ENCODE data around the gene MGMT. TPM values are rescaled to one million over a fixed set of nuclear protein-coding genes. Genes with fewer than 3 reads are reported as not detected.

MGMT gene
- total and polyA plus RNA-seq, 2 of the 4 experiments (the other 2 are of a cell fraction), result 11.5 to 17.8 TPM

- dilution Hi-C loops (cut with HindIII; ENCODE audit: low sequenced_read_pairs, unreplicated experiment), result no loop called here
Measured at GRCh38 chr10:129536336-129536735, 69.3 kb downstream of the MGMT start.

More at GRCh38 chr10:129536336-129536735, 69.3 kb downstream of the MGMT start:
- H4K8ac ChIP-seq (ENCODE audit: low read depth in 2 of 2, low read length in 2 of 2), result no peak overlapping the region
- no peak overlapping the region for H3K18ac ChIP-seq (ENCODE audit: low read depth, low read length)
- no peak overlapping the region for H3K4me3 ChIP-seq (ENCODE audit: insufficient read depth, low read depth, low read length)
- H3K9me3 ChIP-seq (ENCODE audit: control insufficient read depth, insufficient read depth, low read length), result no peaks in the 10 kb centered on the region
- H4K91ac ChIP-seq (ENCODE audit: insufficient read depth, low read depth, low read length), result no peak overlapping the region
- CTCF ChIA-PET, result no interaction called here
- H4K20me1 ChIP-seq (ENCODE audit: insufficient read depth, low read length), result no peaks in the 10 kb centered on the region
- no peak overlapping the region for H2BK5ac ChIP-seq (ENCODE audit: low read depth, low read length, poor library complexity, severe bottlenecking)
- H2BK20ac ChIP-seq (ENCODE audit: low read depth, low read length), result no peak overlapping the region
- peaks cover 10% of the 10 kb centered on the region for H3K4me1 ChIP-seq (ENCODE audit: control insufficient read depth, insufficient read depth, low read length)
- no peak overlapping the region for H2AK5ac ChIP-seq (ENCODE audit: low read depth, low read length)
- H3K79me1 ChIP-seq (ENCODE audit: low read depth in 1 of 2, low read length in 2 of 2), result peaks cover 4 to 12% of the 10 kb centered on the region in 2 experiments; a peak in 2 of 4 replicates
- no peak overlapping the region for H3K23ac ChIP-seq (ENCODE audit: low read depth, low read length)
- no peak overlapping the region for H4K5ac ChIP-seq (ENCODE audit: low read depth, low read length)
- no peak overlapping the region for H2BK15ac ChIP-seq (ENCODE audit: low read depth, low read length)
- ATAC-seq (ENCODE audit: low read depth) (no peak), DNase-seq (no peak)
- POLR2A ChIA-PET (ENCODE audit: unreplicated experiment), result no interaction called here
- intact Hi-C loops (cut with micrococcal nuclease) (no loop called here), in situ Hi-C loops (cut with MboI; ENCODE audit: low sequenced_read_pairs) (no loop called here)
- TF ChIP-seq MAFK (IDR thresholded peaks at IDR 0.05; ENCODE audit: low read depth, low read length), result no peak
- TF ChIP-seq RCOR1 (IDR thresholded peaks at IDR 0.05; ENCODE audit: insufficient replicate concordance, low read length), result no peak
- TF ChIP-seq CEBPB (IDR thresholded peaks at IDR 0.05; ENCODE audit: low read depth, low read length), result no peak
- no peak for TF ChIP-seq MXI1 (IDR thresholded peaks at IDR 0.05; ENCODE audit: borderline replicate concordance, low read depth, low read length)
- no peak for TF ChIP-seq BHLHE40 (IDR thresholded peaks at IDR 0.05; ENCODE audit: low read depth, low read length)
- no peak for TF ChIP-seq SMC3 (IDR thresholded peaks at IDR 0.05; ENCODE audit: low read depth, low read length)
- no peak overlapping the region for H3K4ac ChIP-seq (ENCODE audit: low read depth, low read length)
- H3K4me2 ChIP-seq (ENCODE audit: low read depth, low read length), result no peak overlapping the region
- peaks cover 1% of the 10 kb centered on the region; the same call in 1 of the 2 replicates for H3K36me3 ChIP-seq (ENCODE audit: control insufficient read depth, insufficient read depth, low read length)
- WGBS, 2 experiments (ENCODE audit: extremely low coverage in 2 of 2, insufficient read length in 1 of 2), result 100% methylated on average over 1 of the region's 16 CpGs; no CpG with 5 or more reads in 1 of the 2 experiments
- no TSS peak for BruUV-seq (replicated peaks)
- H3K14ac ChIP-seq (replicated peaks; ENCODE audit: low read depth, low read length), result no peak overlapping the region
- H3K9ac ChIP-seq (ENCODE audit: low read depth, low read length), result no peak overlapping the region
- H3K27ac ChIP-seq (ENCODE audit: insufficient read depth, low read length), result no peak overlapping the region
- H2AK9ac ChIP-seq (replicated peaks; ENCODE audit: low read depth, low read length, poor library complexity), result no peak overlapping the region
- H2BK120ac ChIP-seq (ENCODE audit: low read depth, low read length), result no peak overlapping the region
- no peak overlapping the region for H2AFZ ChIP-seq (replicated peaks; ENCODE audit: low read length, poor library complexity)
- H3K9me1 ChIP-seq (ENCODE audit: insufficient read depth, low read length), result 0 out of 2 replicates have a peak, but pooled peaks cover 4% of the 10 kb centered on the region
- H3K56ac ChIP-seq (ENCODE audit: extremely low read depth, insufficient read depth, low read length), result no peak overlapping the region
- H3K27me3 ChIP-seq (ENCODE audit: control insufficient read depth, insufficient read depth, low read length), result no peaks in the 10 kb centered on the region

Measured in IMR-90 (cell line).